Measurements from ENCODE around the gene SDF4.

DNA sequence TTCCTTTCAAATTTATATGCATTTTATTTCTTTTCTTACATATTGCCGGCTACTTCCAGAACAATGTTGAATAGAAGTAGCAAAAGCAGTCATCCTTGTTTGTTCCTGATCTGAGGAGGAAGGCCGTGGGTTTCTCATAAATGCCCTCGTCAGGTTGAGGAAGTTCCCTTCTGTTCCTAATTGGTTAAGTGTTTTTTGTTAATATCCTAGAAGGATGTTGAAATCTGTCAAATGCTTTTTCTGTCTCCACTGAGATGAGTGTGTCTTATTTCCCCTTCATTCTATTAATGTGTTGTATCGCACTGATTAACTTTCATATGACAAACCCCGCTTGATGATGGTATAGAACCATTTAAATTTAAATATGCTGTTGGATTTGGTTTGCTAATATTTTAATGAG, 42.7 kb downstream of the SDF4 start:
- TF ChIP-seq POLR2A (IDR thresholded peaks at IDR 0.05) (no peak), EP300 (IDR thresholded peaks at IDR 0.05) (no peak)
- TF ChIP-seq, protein P1, sequence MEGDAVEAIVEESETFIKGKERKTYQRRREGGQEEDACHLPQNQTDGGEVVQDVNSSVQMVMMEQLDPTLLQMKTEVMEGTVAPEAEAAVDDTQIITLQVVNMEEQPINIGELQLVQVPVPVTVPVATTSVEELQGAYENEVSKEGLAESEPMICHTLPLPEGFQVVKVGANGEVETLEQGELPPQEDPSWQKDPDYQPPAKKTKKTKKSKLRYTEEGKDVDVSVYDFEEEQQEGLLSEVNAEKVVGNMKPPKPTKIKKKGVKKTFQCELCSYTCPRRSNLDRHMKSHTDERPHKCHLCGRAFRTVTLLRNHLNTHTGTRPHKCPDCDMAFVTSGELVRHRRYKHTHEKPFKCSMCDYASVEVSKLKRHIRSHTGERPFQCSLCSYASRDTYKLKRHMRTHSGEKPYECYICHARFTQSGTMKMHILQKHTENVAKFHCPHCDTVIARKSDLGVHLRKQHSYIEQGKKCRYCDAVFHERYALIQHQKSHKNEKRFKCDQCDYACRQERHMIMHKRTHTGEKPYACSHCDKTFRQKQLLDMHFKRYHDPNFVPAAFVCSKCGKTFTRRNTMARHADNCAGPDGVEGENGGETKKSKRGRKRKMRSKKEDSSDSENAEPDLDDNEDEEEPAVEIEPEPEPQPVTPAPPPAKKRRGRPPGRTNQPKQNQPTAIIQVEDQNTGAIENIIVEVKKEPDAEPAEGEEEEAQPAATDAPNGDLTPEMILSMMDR (IDR thresholded peaks at IDR 0.05), result no peak
